Upper lobe of right lung (tissue), 1 donor: ENCODE measurements around the gene KLHL28. TPM values are rescaled to one million over a fixed set of nuclear protein-coding genes. Genes with fewer than 3 reads are reported as not detected.

Experiments used
- ATAC-seq: fragments of 200-7000 bp; cut with Tn5 transposase; one replicate; pipeline ENCODE4 v1.9.1; 2020; ENCODE audit warnings: mild to moderate bottlenecking, moderate library complexity
- DNase-seq: peaks from one replicate; pipeline ENCODE4 v3.0.0-alpha.2; 2020
- H3K27ac ChIP-seq: fragments of 200-600 bp; one replicate; pipeline ENCODE4 v1.8.0; 2022
- H3K27me3 ChIP-seq: fragments of 200-600 bp; one replicate; pipeline ENCODE4 v1.8.0; 2022; ENCODE audit warnings: mild to moderate bottlenecking
- H3K36me3 ChIP-seq: fragments of 200-600 bp; one replicate; pipeline ENCODE4 v1.8.0; 2022
- H3K4me1 ChIP-seq: fragments of 200-600 bp; one replicate; pipeline ENCODE4 v1.8.0; 2022
- H3K4me3 ChIP-seq: fragments of 200-600 bp; one replicate; pipeline ENCODE4 v1.8.0; 2022; ENCODE audit warnings: mild to moderate bottlenecking
- H3K9me3 ChIP-seq: fragments of 200-600 bp; one replicate; pipeline ENCODE4 v1.8.0; 2022
- CTCF ChIP-seq: fragments of 200-600 bp; IDR thresholded peaks from one replicate; pipeline ENCODE4 v1.8.0; 2022; ENCODE audit warnings: antibody characterized with exemption
- intact Hi-C: fragments of 100-400 bp; cut with DNase I; formaldehyde crosslinking; loops from one replicate; pipeline ENCODE4 v1.11.0; 2022
- total RNA-seq: library from RNA; stranded (reverse); fragmentation: NEBNext Ultra II Directional; extraction: Animal tissue kit (Norgen Biotek cat#: 25700); gene quantifications from one replicate; pipeline ENCODE4 v1.2.1, GENCODE V29; 2021
- donor health status: DM: no; HTN: yes; CAD: no; lungs with severe emphysema.

KLHL28 gene
- total RNA-seq, 1 donor from 2014 or later = 12.4 TPM

- H3K9me3 ChIP-seq = no peaks in the 10 kb centered on the region
- intact Hi-C loops = no loop called here
- H3K4me3 ChIP-seq = no peak overlapping the region
- H3K27ac ChIP-seq = no peak overlapping the region
- ATAC-seq (no peak), DNase-seq (no peak)
- H3K27me3 ChIP-seq = no peaks in the 10 kb centered on the region
- TF ChIP-seq CTCF = no peak
- H3K36me3 ChIP-seq = no peaks in the 10 kb centered on the region
- peaks cover 7% of the 10 kb centered on the region for H3K4me1 ChIP-seq
These were observed 28.0 kb upstream of the KLHL28 start for GRCh38 chr14:44989497-44990440.

DNA sequence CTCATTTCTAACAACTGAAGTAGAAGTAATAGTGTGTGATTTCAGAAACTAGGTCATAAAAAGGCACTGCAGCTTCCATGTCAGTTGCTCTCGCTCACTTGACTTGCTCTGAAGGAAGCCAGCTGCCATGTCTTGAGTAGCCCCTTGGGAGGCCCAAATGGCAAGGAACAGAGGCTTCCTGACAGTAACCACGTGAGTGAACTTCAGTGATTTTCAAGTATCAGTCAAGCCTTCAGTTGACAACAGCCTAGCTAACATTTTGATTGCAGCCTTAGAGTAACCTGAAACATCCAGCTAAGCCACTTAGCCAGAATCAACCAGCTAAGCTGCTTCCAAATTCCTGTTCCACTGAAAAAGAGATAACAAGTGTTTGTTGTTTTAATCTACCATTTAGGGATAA is 26.9 kb upstream of the KLHL28 start:
- H3K27ac ChIP-seq = no peak overlapping the region
- no peak for DNase-seq
- TF ChIP-seq CTCF = no peak
- peak; percentile 39 for ATAC-seq
- intact Hi-C loops = no loop called here
- no peak overlapping the region for H3K4me3 ChIP-seq
- H3K9me3 ChIP-seq = no peaks in the 10 kb centered on the region
- H3K36me3 ChIP-seq = no peaks in the 10 kb centered on the region
- H3K4me1 ChIP-seq = peaks cover 7% of the 10 kb centered on the region
- no peaks in the 10 kb centered on the region for H3K27me3 ChIP-seq

GRCh38 chr14:44982594-44982993 is 20.8 kb upstream of the KLHL28 start:
- Histone ChIP-seq H3K4me1 (no peaks in the 10 kb centered on the region), H3K27ac (no peak overlapping the region), H3K36me3 (no peaks in the 10 kb centered on the region), H3K4me3 (no peak overlapping the region), H3K9me3 (no peaks in the 10 kb centered on the region), H3K27me3 (no peaks in the 10 kb centered on the region)
- intact Hi-C loops = no loop called here
- no peak for ATAC-seq
- no peak for TF ChIP-seq CTCF
- no peak for DNase-seq

- H3K27me3 ChIP-seq = no peaks in the 10 kb centered on the region
- ATAC-seq = no peak
- no peaks in the 10 kb centered on the region for H3K9me3 ChIP-seq
- no peaks in the 10 kb centered on the region for H3K36me3 ChIP-seq
- TF ChIP-seq CTCF = no peak
- DNase-seq = no peak
- intact Hi-C loops = no loop called here
- no peak overlapping the region for H3K27ac ChIP-seq
- H3K4me1 ChIP-seq = no peaks in the 10 kb centered on the region
- H3K4me3 ChIP-seq = no peak overlapping the region
These were observed 19.5 kb upstream of the KLHL28 start for GRCh38 chr14:44981198-44981597.

GRCh38 chr14:44979740-44980356 is 18.1 kb upstream of the KLHL28 start:
- intact Hi-C loops = no loop called here
- TF ChIP-seq CTCF = no peak
- Histone ChIP-seq H3K9me3 (no peaks in the 10 kb centered on the region), H3K4me1 (no peaks in the 10 kb centered on the region), H3K36me3 (no peaks in the 10 kb centered on the region), H3K27me3 (no peaks in the 10 kb centered on the region), H3K4me3 (no peak overlapping the region), H3K27ac (no peak overlapping the region)
- DNase-seq (no peak), ATAC-seq (no peak)
